IPS-18c (cell line): ENCODE data around the gene MANEA.
"Not testable (repeated sequence)": the region's sequence is repeated elsewhere in the genome, so short reads cannot be mapped to it uniquely, and the experiment has no call there.

ENCODE experiments used
- H3K4me3 ChIP-seq: 2 replicates; pipeline ENCODE4 v1.7.0; 2013; ENCODE audit warnings: low read depth, mild to moderate bottlenecking, low read length, moderate library complexity; ENCODE audit not compliant: insufficient read depth
- H3K9me3 ChIP-seq: one replicate; pipeline ENCODE4 v1.6.1; 2013; ENCODE audit warnings: mild to moderate bottlenecking, low read length, moderate library complexity; ENCODE audit not compliant: control insufficient read depth, insufficient read depth

Gene MANEA

GRCh38 chr6:95576218-95576997, 927 bp upstream of the MANEA start:
- H3K4me3 ChIP-seq, result peak overlapping the region; percentile 69

GRCh38 chr6:95576998-95577303, 384 bp upstream of the MANEA start:
- peak overlapping the region; percentile 69 for H3K4me3 ChIP-seq

More at GRCh38 chr6:95576218-95576997, 927 bp upstream of the MANEA start:
- H3K9me3 ChIP-seq, result no peaks in the 10 kb centered on the region

GRCh38 chr6:95578106-95578410, 723 bp downstream of the MANEA start:
- H3K9me3 ChIP-seq, result no peaks in the 10 kb centered on the region
- peak overlapping the region; percentile 88 for H3K4me3 ChIP-seq

More at GRCh38 chr6:95576998-95577303, 384 bp upstream of the MANEA start:
- H3K9me3 ChIP-seq, result no peaks in the 10 kb centered on the region

- H3K9me3 ChIP-seq, result peaks cover 2% of the 10 kb centered on the region
- H3K4me3 ChIP-seq, result no peak overlapping the region
Measured at GRCh38 chr6:95581073-95581472, 3.7 kb downstream of the MANEA start.

- H3K4me3 ChIP-seq, H3K9me3 ChIP-seq: not testable (repeated sequence)
Measured at GRCh38 chr6:95584226-95584625, 6.9 kb downstream of the MANEA start.

GRCh38 chr6:95587989-95588388, 10.7 kb downstream of the MANEA start:
- Histone ChIP-seq H3K9me3 (peaks cover 2% of the 10 kb centered on the region), H3K4me3 (no peak overlapping the region)

GRCh38 chr6:95589067-95589466, 11.7 kb downstream of the MANEA start:
- H3K4me3 ChIP-seq, result no peak overlapping the region
- H3K9me3 ChIP-seq, result no peaks in the 10 kb centered on the region

- Histone ChIP-seq H3K9me3 (no peaks in the 10 kb centered on the region), H3K4me3 (no peak overlapping the region)
Measured at GRCh38 chr6:95589826-95590570, 12.7 kb downstream of the MANEA start.

- Histone ChIP-seq H3K9me3 (no peaks in the 10 kb centered on the region), H3K4me3 (no peak overlapping the region)
Measured at GRCh38 chr6:95593025-95593424, 15.7 kb downstream of the MANEA start.

- H3K9me3 ChIP-seq, result no peaks in the 10 kb centered on the region
- no peak overlapping the region for H3K4me3 ChIP-seq
Measured at GRCh38 chr6:95596021-95596420, 18.7 kb downstream of the MANEA start.

- Histone ChIP-seq H3K4me3 (no peak overlapping the region), H3K9me3 (no peaks in the 10 kb centered on the region)
Measured at GRCh38 chr6:95599706-95600105, 22.4 kb downstream of the MANEA start.

GRCh38 chr6:95601133-95601532, 23.8 kb downstream of the MANEA start:
- H3K9me3 ChIP-seq, result no peaks in the 10 kb centered on the region
- no peak overlapping the region for H3K4me3 ChIP-seq

- H3K9me3 ChIP-seq, result no peaks in the 10 kb centered on the region
- H3K4me3 ChIP-seq, result no peak overlapping the region
Measured at GRCh38 chr6:95614094-95614493, 36.8 kb downstream of the MANEA start.

- Histone ChIP-seq H3K4me3 (no peak overlapping the region), H3K9me3 (peaks cover 4% of the 10 kb centered on the region)
Measured at GRCh38 chr6:95629551-95629950, 52.2 kb downstream of the MANEA start.

GRCh38 chr6:95636552-95637431, 59.5 kb downstream of the MANEA start:
- no peaks in the 10 kb centered on the region for H3K9me3 ChIP-seq
- no peak overlapping the region for H3K4me3 ChIP-seq

GRCh38 chr6:95648636-95649035, 71.3 kb downstream of the MANEA start:
- Histone ChIP-seq H3K4me3 (no peak overlapping the region), H3K9me3 (no peaks in the 10 kb centered on the region)

- H3K9me3 ChIP-seq, result no peaks in the 10 kb centered on the region
- no peak overlapping the region for H3K4me3 ChIP-seq
Measured at GRCh38 chr6:95649451-95649850, 72.1 kb downstream of the MANEA start.

- Histone ChIP-seq H3K9me3 (no peaks in the 10 kb centered on the region), H3K4me3 (no peak overlapping the region)
Measured at GRCh38 chr6:95654176-95654575, 76.8 kb downstream of the MANEA start.
